H1 (cell line): ENCODE measurements around the gene GPRIN1. TPM values are rescaled to one million over a fixed set of nuclear protein-coding genes. Genes with fewer than 3 reads are reported as not detected.

ENCODE experiments used
- CTCF ChIA-PET: fragments of 300-600 bp; sonication (Branson Sonifier 250); formaldehyde crosslinking; loops from one replicate; lab custom pipeline; 2021; ENCODE audit not compliant: partially characterized antibody; lab: Charles Lee
- POLR2A ChIA-PET: fragments of 300-600 bp; sonication (Branson Sonifier 250); formaldehyde crosslinking; loops from one replicate; lab custom pipeline; 2021; ENCODE audit warnings: inconsistent platforms; ENCODE audit not compliant: partially characterized antibody; lab: Charles Lee
- DNase-seq, 2 experiments: peaks; one replicate each; pipeline versions ENCODE4 v3.0.0 to v3.0.0-alpha.2; 2010 to 2022; ENCODE audit warnings: low spot score in 2 of 2, low read depth in 1 of 2, mixed read lengths in 1 of 2
- FAIRE-seq: peaks from 2 replicates; lab custom pipeline; 2011; peaks lifted over from hg19 to GRCh38; lab: Jason Lieb, UNC
- H2AFZ ChIP-seq: 2 replicates; pipeline ENCODE4 v1.8.1; 2012; ENCODE audit warnings: low read length, inconsistent platforms
- H2AK5ac ChIP-seq: 2 replicates; pipeline ENCODE4 v1.6.1; 2013; ENCODE audit warnings: low read depth, low read length
- H2BK120ac ChIP-seq: replicated peaks from 2 replicates; pipeline ENCODE3; 2013; ENCODE audit warnings: low read depth, low read length, inconsistent platforms
- H2BK12ac ChIP-seq: 2 replicates; pipeline ENCODE4 v1.6.1; 2013; ENCODE audit warnings: low read depth, low read length
- H2BK15ac ChIP-seq: 2 replicates; pipeline ENCODE4 v1.6.1; 2013; ENCODE audit warnings: low read length
- H2BK20ac ChIP-seq: 2 replicates; pipeline ENCODE4 v1.6.1; 2013; ENCODE audit warnings: low read length
- H2BK5ac ChIP-seq: 2 replicates; pipeline ENCODE4 v1.6.1; 2013; ENCODE audit warnings: low read depth, low read length
- H3K14ac ChIP-seq: 2 replicates; pipeline ENCODE4 v1.6.1; 2013; ENCODE audit warnings: inconsistent platforms; ENCODE audit not compliant: insufficient read length
- H3K18ac ChIP-seq: 2 replicates; pipeline ENCODE4 v1.6.1; 2013; ENCODE audit warnings: low read length; ENCODE audit errors: extremely low read depth
- H3K23ac ChIP-seq: 2 replicates; pipeline ENCODE4 v1.6.1; 2013; ENCODE audit warnings: inconsistent platforms; ENCODE audit not compliant: insufficient read length
- H3K23me2 ChIP-seq: 2 replicates; pipeline ENCODE4 v1.6.1; 2013; ENCODE audit warnings: low read depth, low read length
- H3K27ac ChIP-seq: 2 replicates; pipeline ENCODE4 v1.6.1; 2011; ENCODE audit warnings: low read depth, low read length, inconsistent platforms
- H3K27me3 ChIP-seq, 4 experiments: replicated peaks in 1 of 4; 1 replicate in 1 of 4; 2 replicates in 3 of 4; pipeline versions ENCODE4 v1.6.1 to v1.8.1; 2011 to 2013; ENCODE audit warnings: low read length in 3 of 4, mild to moderate bottlenecking in 3 of 4, inconsistent platforms in 2 of 4, mixed read lengths in 2 of 4, moderate library complexity in 1 of 4; ENCODE audit not compliant: control insufficient read depth in 3 of 4, insufficient read depth in 3 of 4; ENCODE audit errors: extremely low read depth in 1 of 4
- H3K36me3 ChIP-seq, 4 experiments: 2 replicates each; pipeline versions ENCODE4 v1.6.1 to v1.8.1; 2011 to 2013; ENCODE audit warnings: mild to moderate bottlenecking in 4 of 4, low read length in 3 of 4, moderate library complexity in 2 of 4, control low read depth in 1 of 4, inconsistent platforms in 1 of 4; ENCODE audit not compliant: insufficient read depth in 4 of 4, control insufficient read depth in 2 of 4
- H3K4ac ChIP-seq: replicated peaks from 2 replicates; pipeline ENCODE3; 2013; ENCODE audit warnings: low read length, low read depth, mixed read lengths, inconsistent platforms; ENCODE audit not compliant: insufficient read length
- H3K4me1 ChIP-seq, 4 experiments: replicated peaks in 1 of 4; 1 replicate in 1 of 4; 2 replicates in 3 of 4; pipeline versions ENCODE4 v1.6.1 to v1.8.1; 2011 to 2013; ENCODE audit warnings: low read length in 3 of 4, inconsistent platforms in 2 of 4, mixed read lengths in 1 of 4; ENCODE audit not compliant: insufficient read depth in 4 of 4, control insufficient read depth in 3 of 4
- H3K4me2 ChIP-seq, 2 experiments: 2 replicates each; pipeline versions ENCODE4 v1.6.1 to v1.8.1; 2011 to 2013; ENCODE audit warnings: low read depth in 2 of 2, low read length in 2 of 2, control low read depth in 1 of 2, inconsistent platforms in 1 of 2, mild to moderate bottlenecking in 1 of 2; ENCODE audit not compliant: insufficient read depth in 1 of 2
- H3K4me3 ChIP-seq, 4 experiments: fragments of 200-600, 300-600 bp in 1 of 4; sonication (generic), shearing (Covaris generic), sonication (Bioruptor Twin) in 1 of 4; 2 replicates each; pipeline versions ENCODE4 v1.5.1 to v1.8.1; 2011 to 2016; ENCODE audit warnings: low read length in 4 of 4, low read depth in 3 of 4, control low read depth in 2 of 4, inconsistent platforms in 2 of 4, mild to moderate bottlenecking in 2 of 4, mixed read lengths in 1 of 4, moderate library complexity in 1 of 4; ENCODE audit not compliant: insufficient read depth in 2 of 4; ENCODE audit errors: extremely low read depth in 1 of 4
- H3K56ac ChIP-seq: replicated peaks from 2 replicates; pipeline ENCODE3; 2013; ENCODE audit warnings: low read depth, mild to moderate bottlenecking, mixed read lengths, low read length, inconsistent platforms; ENCODE audit not compliant: insufficient read length
- H3K79me1 ChIP-seq: 2 replicates; pipeline ENCODE4 v1.6.1; 2013; ENCODE audit warnings: low read depth, low read length, control low read depth
- H3K79me2 ChIP-seq, 2 experiments: 2 replicates each; pipeline versions ENCODE4 v1.6.1 to v1.8.1; 2012 to 2013; ENCODE audit warnings: low read length in 2 of 2, mild to moderate bottlenecking in 2 of 2, inconsistent platforms in 1 of 2; ENCODE audit not compliant: insufficient read depth in 2 of 2, control insufficient read depth in 1 of 2
- H3K9ac ChIP-seq, 4 experiments: replicated peaks in 1 of 4; 1 replicate in 1 of 4; 2 replicates in 3 of 4; pipeline versions ENCODE4 v1.6.1 to v1.8.1; 2011 to 2013; ENCODE audit warnings: low read depth in 3 of 4, low read length in 3 of 4, control low read depth in 2 of 4, mild to moderate bottlenecking in 2 of 4, moderate library complexity in 2 of 4, inconsistent platforms in 1 of 4; ENCODE audit errors: extremely low read depth in 1 of 4
- H3K9me3 ChIP-seq, 2 experiments: 2 replicates each; pipeline versions ENCODE4 v1.6.1 to v1.8.1; 2012 to 2013; ENCODE audit warnings: mild to moderate bottlenecking in 2 of 2, moderate library complexity in 2 of 2, control low read depth in 1 of 2, inconsistent platforms in 1 of 2, low read depth in 1 of 2, low read length in 1 of 2, mixed read lengths in 1 of 2; ENCODE audit not compliant: insufficient read depth in 2 of 2
- H4K20me1 ChIP-seq, 2 experiments: replicated peaks in 1 of 2; 2 replicates each; pipeline versions ENCODE3 to v1.8.1; 2011 to 2013; ENCODE audit warnings: inconsistent platforms in 2 of 2, low read length in 2 of 2, mild to moderate bottlenecking in 1 of 2; ENCODE audit not compliant: insufficient read depth in 2 of 2, control insufficient read depth in 1 of 2
- H4K5ac ChIP-seq: 2 replicates; pipeline ENCODE4 v1.6.1; 2013; ENCODE audit warnings: low read length, low read depth, mixed read lengths, inconsistent platforms; ENCODE audit not compliant: insufficient read length
- H4K8ac ChIP-seq: 2 replicates; pipeline ENCODE4 v1.8.0; 2013; ENCODE audit warnings: mild to moderate bottlenecking, moderate library complexity, low read length, inconsistent platforms; ENCODE audit not compliant: insufficient read depth; ENCODE audit errors: extremely low read depth
- H4K91ac ChIP-seq: replicated peaks from 2 replicates; pipeline ENCODE3; 2013; ENCODE audit warnings: low read length, mixed read lengths, inconsistent platforms; ENCODE audit not compliant: insufficient read length
- BCL11A ChIP-seq, 2 experiments: IDR thresholded peaks; one replicate each; pipeline ENCODE4 v1.6.1; 2011; ENCODE audit warnings: low read depth in 2 of 2, low read length in 2 of 2, mild to moderate bottlenecking in 2 of 2
- CBX5 ChIP-seq: fragments of 300-800, 300-1000 bp; sonication (generic); IDR thresholded peaks from 2 replicates; pipeline ENCODE4 v1.7.1; 2016; ENCODE audit warnings: antibody characterized with exemption, low read length, low read depth
- CEBPB ChIP-seq: IDR thresholded peaks from 2 replicates; pipeline ENCODE4 v1.6.1; 2012; ENCODE audit warnings: low read depth, low read length
- CHD2 ChIP-seq: IDR thresholded peaks from 2 replicates; pipeline ENCODE4 v1.6.1; 2012; ENCODE audit warnings: low read length, improper control_type of control experiment
- CREB1 ChIP-seq: IDR thresholded peaks from 2 replicates; pipeline ENCODE4 v1.6.1; 2012; ENCODE audit warnings: inconsistent platforms
- EZH2 ChIP-seq: fragments of 200-600 bp; sonication (generic); IDR thresholded peaks from 2 replicates; pipeline ENCODE4 v1.7.1; 2012; ENCODE audit warnings: low read depth, mild to moderate bottlenecking, moderate library complexity, low read length, inconsistent platforms; ENCODE audit not compliant: severe bottlenecking
- HDAC6 ChIP-seq: IDR thresholded peaks from one replicate; pipeline ENCODE4 v1.7.1; 2012; ENCODE audit warnings: low read depth, mild to moderate bottlenecking, inconsistent platforms, low read length, moderate library complexity
- JUN ChIP-seq: IDR thresholded peaks from 2 replicates; pipeline ENCODE4 v1.6.1; 2011; ENCODE audit warnings: low read depth, mild to moderate bottlenecking, improper control_type of control experiment, low read length
- JUND ChIP-seq: IDR thresholded peaks from 2 replicates; pipeline ENCODE4 v1.6.1; 2011; ENCODE audit warnings: mild to moderate bottlenecking, improper control_type of control experiment, low read length
- KDM1A ChIP-seq: fragments of 200-600, 300-600 bp; sonication (generic); IDR thresholded peaks from 2 replicates; pipeline ENCODE4 v1.7.1; 2016; ENCODE audit warnings: mild to moderate bottlenecking, low read length, borderline replicate concordance
- MAFK ChIP-seq: IDR thresholded peaks from 2 replicates; pipeline ENCODE4 v1.6.1; 2012; ENCODE audit warnings: low read depth, mild to moderate bottlenecking, improper control_type of control experiment, low read length
- POLR2AphosphoS5 ChIP-seq: IDR thresholded peaks from 2 replicates; pipeline ENCODE4 v1.6.1; 2011; ENCODE audit warnings: low read depth, low read length
- TAF1 ChIP-seq: IDR thresholded peaks from 2 replicates; pipeline ENCODE4 v1.6.1; 2011; ENCODE audit warnings: mild to moderate bottlenecking, low read depth, low read length
- TCF12 ChIP-seq: IDR thresholded peaks from 2 replicates; pipeline ENCODE4 v1.6.1; 2011; ENCODE audit warnings: low read depth, mild to moderate bottlenecking, low read length
- WGBS, 2 experiments: shearing (Covaris generic) in 1 of 2; methylation state at CpG; one replicate each; pipeline versions ENCODE4 v1.1.6 to v1.1.7; 2013 to 2015; ENCODE audit warnings: low lambda C conversion rate in 2 of 2, mixed read lengths in 2 of 2, inconsistent platforms in 1 of 2, low coverage in 1 of 2, missing lambda C conversion rate in 1 of 2; ENCODE audit not compliant: insufficient replicate concordance in 2 of 2, insufficient coverage in 1 of 2, insufficient read length in 1 of 2; ENCODE audit errors: extremely low coverage in 1 of 2, missing lambda C conversion rate in 1 of 2; 5-methylcytosine and 5-hydroxymethylcytosine counted together
- polyA plus RNA-seq, 7 experiments: library from polyadenylated mRNA; depleted of rRNA in 3 of 7; stranded (reverse) in 5 of 7; unstranded in 2 of 7; fragments of >200 nt in 5 of 7; fragments of 200-250 nt in 2 of 7; gene quantifications; 1 replicate in 5 of 7; 2 replicates in 1 of 7; 4 replicates in 1 of 7; pipeline versions ENCODE4 v1.2.1 to v1.2.3, GENCODE V29; 2011 to 2013; ENCODE audit warnings: missing spikeins in 2 of 7, mixed read lengths in 2 of 7
- total RNA-seq: library from RNA; stranded (reverse); fragmentation: NEBNext Ultra II Directional; extraction: Animal tissue kit (Norgen Biotek cat#: 25700); gene quantifications from 2 replicates; pipeline ENCODE4 v1.2.1, GENCODE V29; 2021
- TF ChIP-seq, protein P1 (sequence below): IDR thresholded peaks from 2 replicates; pipeline ENCODE4 v1.6.1; 2011; ENCODE audit warnings: low read depth, mild to moderate bottlenecking, low read length; ENCODE audit not compliant: insufficient read depth

GPRIN1 gene
- total and polyA plus RNA-seq, 2 of the 8 experiments (the other 6 are each of a cell fraction or from before 2014, with no cell fraction given): 3.3 to 12.0 TPM

GRCh38 chr5:176644294-176644693 lies 34.3 kb upstream of the GPRIN1 start:
- Histone ChIP-seq H3K23me2 (peaks cover 7% of the 10 kb centered on the region; the same call in 1 of the 2 replicates), H2BK5ac (no peak overlapping the region), H3K14ac (no peak overlapping the region), H2BK15ac (no peak overlapping the region), H3K27me3 (no peaks in the 10 kb centered on the region; a peak in 1 of 7 replicates), H3K4ac (no peak overlapping the region), H2AFZ (no peak overlapping the region), H3K18ac (no peak overlapping the region), H2AK5ac (no peak overlapping the region), H3K23ac (no peak overlapping the region), H3K4me2 (0 out of 4 replicates have a peak overlapping the region, but pooled peaks of 1 of the 2 experiments have one; percentile 2), H4K20me1 (peaks cover 3% of the 10 kb centered on the region in 2 experiments), H3K79me1 (peaks cover 10% of the 10 kb centered on the region; the same call in 1 of the 2 replicates), H2BK12ac (no peak overlapping the region), H3K27ac (no peak overlapping the region), H4K8ac (peak overlapping the region; percentile 28; the same call in 1 of the 2 replicates), H3K36me3 (no peaks in the 10 kb centered on the region), H3K9ac (no peak overlapping the region), H3K79me2 (peaks cover 0 to 10% of the 10 kb centered on the region in 2 experiments; a peak in 1 of 4 replicates), H3K4me3 (no peak overlapping the region), H2BK20ac (no peak overlapping the region), H3K56ac (no peak overlapping the region), H2BK120ac (no peak overlapping the region), H4K91ac (no peak overlapping the region), H4K5ac (no peak overlapping the region), H3K4me1 (peaks cover 0 to 36% (median 23%) of the 10 kb centered on the region in 4 experiments; a peak in 6 of 7 replicates), H3K9me3 (no peaks in the 10 kb centered on the region)
- ChIA-PET POLR2A (interaction anchor here (1.3 kb wide), 1 partner anchor 9 kb away, joined by 3 read pairs; no protein-coding TSS in a partner anchor), CTCF (interaction anchor here (1.2 to 4.4 kb wide), 3 partner anchors 9 to 71 kb away, joined by 3 to 14 read pairs (median 4); no protein-coding TSS in a partner anchor)
- DNase-seq: no peak
- 78% methylated on average over 8 of the region's 9 CpGs; no CpG with 5 or more reads in 1 of the 2 experiments for whole genome bisulfite sequencing, 2 experiments
- FAIRE-seq: no peak
- no peak for TF ChIP-seq CHD2
- no peak for TF ChIP-seq BCL11A (IDR thresholded peaks at IDR 0.05; ENCODE audit: low read depth in 2 of 2, low read length in 2 of 2)
- no peak for TF ChIP-seq POLR2AphosphoS5
- no peak for TF ChIP-seq KDM1A
- no peak for TF ChIP-seq TCF12
- TF ChIP-seq CEBPB: no peak
- TF ChIP-seq EZH2: no peak
- no peak for TF ChIP-seq CBX5
- no peak for TF ChIP-seq TAF1
- TF ChIP-seq HDAC6: no peak
- no peak for TF ChIP-seq CREB1
- TF ChIP-seq JUN: no peak
- TF ChIP-seq, protein P1, sequence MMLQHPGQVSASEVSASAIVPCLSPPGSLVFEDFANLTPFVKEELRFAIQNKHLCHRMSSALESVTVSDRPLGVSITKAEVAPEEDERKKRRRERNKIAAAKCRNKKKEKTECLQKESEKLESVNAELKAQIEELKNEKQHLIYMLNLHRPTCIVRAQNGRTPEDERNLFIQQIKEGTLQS: no peak
- TF ChIP-seq MAFK: no peak
- no peak for TF ChIP-seq JUND
